ENCODE results near the gene GPC2. TPM values are rescaled to one million over a fixed set of nuclear protein-coding genes. Genes with fewer than 3 reads are reported as not detected.
A peak's percentile ranks its signal among the peaks of the same experiment; 100 is the strongest.

The GPC2 gene
- total RNA-seq, 1 experiment from 2014 or later: 17.9 TPM

DNA sequence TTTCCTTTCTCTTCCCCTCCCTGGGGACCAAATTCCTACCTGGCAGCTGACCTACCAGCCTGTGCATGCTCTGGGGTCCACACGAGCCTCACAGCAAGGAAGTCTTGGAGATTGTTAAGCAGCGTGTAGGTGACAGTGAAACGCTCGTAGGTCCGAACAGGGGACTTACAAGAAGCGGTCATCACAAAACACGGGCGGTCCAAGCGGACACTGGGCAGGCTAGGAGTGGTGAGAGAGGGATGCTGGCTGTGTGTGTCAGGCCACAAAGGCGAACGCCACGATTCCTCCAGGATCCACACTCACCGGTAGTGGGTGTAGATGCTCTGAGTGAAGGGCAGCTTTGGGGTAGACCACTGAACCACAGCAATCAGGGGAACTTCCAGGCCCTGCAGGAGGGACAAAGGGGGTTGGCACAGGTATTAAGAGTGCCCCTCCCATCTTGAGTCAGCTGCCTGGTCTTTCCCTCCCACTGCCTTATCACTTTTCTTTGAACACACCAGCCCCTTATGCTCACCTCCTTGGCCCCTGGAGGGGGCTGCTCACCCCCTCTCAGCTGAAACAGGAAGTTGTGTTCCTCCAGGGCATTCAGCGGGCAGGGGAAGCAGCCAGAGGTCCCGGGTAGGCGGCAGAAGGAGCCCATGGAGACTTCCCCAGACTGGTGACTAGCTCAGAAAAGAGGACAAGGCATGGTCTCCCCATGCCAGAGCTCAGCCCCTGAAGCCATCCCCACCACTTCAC lies 20.7 kb downstream of the GPC2 start:
- Histone ChIP-seq H3K9me2 (ENCODE audit: insufficient read depth) (no peaks in the 10 kb centered on the region), H3K27ac (ENCODE audit: low read depth, low read length) (peak overlapping the region; percentile 91), H3K4me1 (ENCODE audit: control insufficient read depth in 1 of 2, insufficient read depth in 2 of 2, low read length in 2 of 2) (peaks cover 12 to 22% of the 10 kb centered on the region in 2 experiments), H4K20me1 (ENCODE audit: insufficient read depth) (no peaks in the 10 kb centered on the region), H3K4me3 (replicated peaks in 1 of 2; ENCODE audit: low read depth in 1 of 2, low read length in 2 of 2) (peak overlapping the region in 1 of 2 experiments; percentile 91; a peak in 2 of 4 replicates), H3K36me3 (ENCODE audit: control insufficient read depth in 1 of 2, insufficient read depth in 2 of 2, low read length in 2 of 2) (peaks cover 14 to 16% of the 10 kb centered on the region in 2 experiments; a peak in 3 of 4 replicates), H3K79me2 (ENCODE audit: insufficient read depth, low read length) (peaks cover 29% of the 10 kb centered on the region), H3K9me3 (ENCODE audit: control insufficient read depth in 1 of 2, insufficient read depth in 1 of 2, low read depth in 1 of 2, low read length in 2 of 2) (no peaks in the 10 kb centered on the region), H3K4me2 (ENCODE audit: low read length) (peak overlapping the region; percentile 93), H2AFZ (ENCODE audit: low read depth, low read length, poor library complexity, severe bottlenecking) (no peak overlapping the region), H3K9ac (ENCODE audit: low read length) (peak overlapping the region; percentile 84; the same call in 1 of the 2 replicates), H3K27me3 (ENCODE audit: insufficient read depth, low read length) (no peaks in the 10 kb centered on the region)
- intact Hi-C loops (cut with micrococcal nuclease): no loop called here
- no TSS peak for BruUV-seq (replicated peaks)
- RAD21 ChIA-PET (ENCODE audit: low non-redundant PET in 1 of 2, low total read pairs in 2 of 2, uncharacterized antibody in 2 of 2, unreplicated experiment in 2 of 2): interaction anchor here in 1 of 2 experiments (0.6 kb wide), 1 partner anchor 69 kb away, joined by 11 read pairs; no protein-coding TSS in a partner anchor
- no peak for ATAC-seq
- DNase-seq (ENCODE audit: low read depth, low spot score): no peak
- POLR2A ChIA-PET: no interaction called here
- TF ChIP-seq, protein P1, sequence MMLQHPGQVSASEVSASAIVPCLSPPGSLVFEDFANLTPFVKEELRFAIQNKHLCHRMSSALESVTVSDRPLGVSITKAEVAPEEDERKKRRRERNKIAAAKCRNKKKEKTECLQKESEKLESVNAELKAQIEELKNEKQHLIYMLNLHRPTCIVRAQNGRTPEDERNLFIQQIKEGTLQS (IDR thresholded peaks at IDR 0.05): no peak
- CTCF ChIA-PET: interaction anchor here (1.0 kb wide), 1 partner anchor 8 kb away, joined by 4 read pairs; the partner anchor contains the start of gene LAMTOR4

DNA sequence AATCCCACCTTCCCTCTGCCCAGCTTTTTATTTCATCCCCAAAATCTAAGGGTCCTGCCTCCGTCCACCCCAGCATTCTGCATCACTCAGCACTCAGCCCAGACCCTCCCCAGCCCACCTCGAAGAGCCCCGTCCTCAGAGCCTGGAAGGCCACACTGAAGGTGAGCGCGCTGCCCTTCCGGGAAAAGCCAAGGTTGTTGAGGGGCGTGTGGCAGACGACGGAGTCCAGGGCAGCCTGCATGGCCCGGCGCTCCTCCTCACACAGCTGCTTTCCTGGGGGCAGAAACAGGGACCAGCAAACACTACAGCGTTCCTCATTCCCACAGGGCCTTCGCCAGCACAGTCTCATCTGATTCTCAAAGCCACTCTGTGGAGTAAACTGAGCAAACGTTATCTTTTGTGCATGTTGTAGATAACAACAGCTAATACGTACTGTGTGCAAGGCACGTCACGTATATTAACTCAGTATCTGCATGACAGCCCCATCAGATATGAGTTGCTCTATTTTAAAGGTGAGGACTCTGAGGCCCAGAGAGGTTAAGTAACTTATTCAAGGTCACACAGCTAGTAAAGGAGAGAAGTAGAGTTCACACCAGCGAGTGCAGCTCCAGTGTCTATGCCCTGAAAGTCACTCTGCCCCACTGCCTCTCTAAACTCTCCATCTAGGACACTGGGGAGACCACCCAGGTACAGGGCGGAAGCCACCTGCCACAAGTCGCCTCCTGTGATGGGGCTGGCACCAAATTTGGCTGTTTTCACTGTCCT lies 21.4 kb downstream of the GPC2 start:
- TF ChIP-seq JUND (IDR thresholded peaks at IDR 0.05) (no peak), EZH2phosphoT487 (IDR thresholded peaks at IDR 0.05; ENCODE audit: borderline replicate concordance) (no peak)
- ChIA-PET CTCF (no interaction called here), RAD21 (ENCODE audit: low non-redundant PET in 1 of 2, low total read pairs in 2 of 2, uncharacterized antibody in 2 of 2, unreplicated experiment in 2 of 2) (no interaction called here), POLR2A (no interaction called here)
- no peak overlapping the region for H3K9ac ChIP-seq (ENCODE audit: low read length)
- H3K36me3 ChIP-seq (ENCODE audit: control insufficient read depth in 1 of 2, insufficient read depth in 2 of 2, low read length in 2 of 2): peaks cover 14 to 16% of the 10 kb centered on the region in 2 experiments; a peak in 3 of 4 replicates
- BruUV-seq (replicated peaks): no TSS peak
- H3K9me3 ChIP-seq (ENCODE audit: control insufficient read depth in 1 of 2, insufficient read depth in 1 of 2, low read depth in 1 of 2, low read length in 2 of 2): no peaks in the 10 kb centered on the region
- peak overlapping the region; percentile 91; the same call in 1 of the 2 replicates for H3K27ac ChIP-seq (ENCODE audit: low read depth, low read length)
- H3K4me1 ChIP-seq (ENCODE audit: control insufficient read depth in 1 of 2, insufficient read depth in 2 of 2, low read length in 2 of 2): peaks cover 12 to 22% of the 10 kb centered on the region in 2 experiments
- H3K4me3 ChIP-seq (replicated peaks in 1 of 2; ENCODE audit: low read depth in 1 of 2, low read length in 2 of 2): no peak overlapping the region
- no peaks in the 10 kb centered on the region for H3K9me2 ChIP-seq (ENCODE audit: insufficient read depth)
- DNase-seq (ENCODE audit: low read depth, low spot score) (no peak), ATAC-seq (no peak)
- no peaks in the 10 kb centered on the region for H3K27me3 ChIP-seq (ENCODE audit: insufficient read depth, low read length)
- intact Hi-C loops (cut with micrococcal nuclease): no loop called here
- H3K79me2 ChIP-seq (ENCODE audit: insufficient read depth, low read length): peaks cover 29% of the 10 kb centered on the region
- no peak overlapping the region for H2AFZ ChIP-seq (ENCODE audit: low read depth, low read length, poor library complexity, severe bottlenecking)
- H3K4me2 ChIP-seq (ENCODE audit: low read length): no peak overlapping the region
- no peaks in the 10 kb centered on the region for H4K20me1 ChIP-seq (ENCODE audit: insufficient read depth)

All from HCT116 (cell line).